Measurements from ENCODE around the gene C2CD5. TPM values are rescaled to one million over a fixed set of nuclear protein-coding genes. Genes with fewer than 3 reads are reported as not detected.

C2CD5 gene
- total RNA-seq, 4 donors from 2014 or later, result 60.0 to 99.5 (median 72.6) TPM

DNA sequence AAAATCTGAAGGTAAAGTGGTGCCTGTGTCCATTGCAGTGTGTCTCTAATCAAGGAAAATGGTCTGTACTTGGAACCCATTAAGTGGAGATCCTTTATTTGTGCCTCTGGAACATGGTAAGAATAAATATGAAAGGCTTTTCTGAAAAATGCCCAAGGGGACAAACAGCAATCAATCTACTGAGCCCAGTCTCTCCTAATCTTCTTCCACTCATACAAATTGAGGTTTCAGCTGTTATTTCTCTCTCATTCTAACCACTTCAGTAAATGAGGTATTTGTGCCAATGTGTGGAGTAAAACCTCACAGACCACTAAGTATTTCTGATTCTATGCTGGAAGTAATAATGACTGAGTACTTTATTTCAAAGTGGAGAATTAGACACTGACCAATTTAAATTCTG lies 127.5 kb downstream of the C2CD5 start:
- TF ChIP-seq, protein P1, sequence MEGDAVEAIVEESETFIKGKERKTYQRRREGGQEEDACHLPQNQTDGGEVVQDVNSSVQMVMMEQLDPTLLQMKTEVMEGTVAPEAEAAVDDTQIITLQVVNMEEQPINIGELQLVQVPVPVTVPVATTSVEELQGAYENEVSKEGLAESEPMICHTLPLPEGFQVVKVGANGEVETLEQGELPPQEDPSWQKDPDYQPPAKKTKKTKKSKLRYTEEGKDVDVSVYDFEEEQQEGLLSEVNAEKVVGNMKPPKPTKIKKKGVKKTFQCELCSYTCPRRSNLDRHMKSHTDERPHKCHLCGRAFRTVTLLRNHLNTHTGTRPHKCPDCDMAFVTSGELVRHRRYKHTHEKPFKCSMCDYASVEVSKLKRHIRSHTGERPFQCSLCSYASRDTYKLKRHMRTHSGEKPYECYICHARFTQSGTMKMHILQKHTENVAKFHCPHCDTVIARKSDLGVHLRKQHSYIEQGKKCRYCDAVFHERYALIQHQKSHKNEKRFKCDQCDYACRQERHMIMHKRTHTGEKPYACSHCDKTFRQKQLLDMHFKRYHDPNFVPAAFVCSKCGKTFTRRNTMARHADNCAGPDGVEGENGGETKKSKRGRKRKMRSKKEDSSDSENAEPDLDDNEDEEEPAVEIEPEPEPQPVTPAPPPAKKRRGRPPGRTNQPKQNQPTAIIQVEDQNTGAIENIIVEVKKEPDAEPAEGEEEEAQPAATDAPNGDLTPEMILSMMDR (IDR thresholded peaks at IDR 0.05), result no peak
- no peak for TF ChIP-seq POLR2A (IDR thresholded peaks at IDR 0.05)
- H3K4me3 ChIP-seq, result no peak overlapping the region
- no peak overlapping the region for H3K27ac ChIP-seq
- H3K27me3 ChIP-seq, result no peaks in the 10 kb centered on the region
- H3K9me3 ChIP-seq, result no peaks in the 10 kb centered on the region
- intact Hi-C loops (cut with DNase I; ENCODE audit: low total_unique reads), result no loop called here
- no peaks in the 10 kb centered on the region for H3K4me1 ChIP-seq
- DNase-seq, result no peak
- H3K36me3 ChIP-seq, result no peaks in the 10 kb centered on the region

DNA sequence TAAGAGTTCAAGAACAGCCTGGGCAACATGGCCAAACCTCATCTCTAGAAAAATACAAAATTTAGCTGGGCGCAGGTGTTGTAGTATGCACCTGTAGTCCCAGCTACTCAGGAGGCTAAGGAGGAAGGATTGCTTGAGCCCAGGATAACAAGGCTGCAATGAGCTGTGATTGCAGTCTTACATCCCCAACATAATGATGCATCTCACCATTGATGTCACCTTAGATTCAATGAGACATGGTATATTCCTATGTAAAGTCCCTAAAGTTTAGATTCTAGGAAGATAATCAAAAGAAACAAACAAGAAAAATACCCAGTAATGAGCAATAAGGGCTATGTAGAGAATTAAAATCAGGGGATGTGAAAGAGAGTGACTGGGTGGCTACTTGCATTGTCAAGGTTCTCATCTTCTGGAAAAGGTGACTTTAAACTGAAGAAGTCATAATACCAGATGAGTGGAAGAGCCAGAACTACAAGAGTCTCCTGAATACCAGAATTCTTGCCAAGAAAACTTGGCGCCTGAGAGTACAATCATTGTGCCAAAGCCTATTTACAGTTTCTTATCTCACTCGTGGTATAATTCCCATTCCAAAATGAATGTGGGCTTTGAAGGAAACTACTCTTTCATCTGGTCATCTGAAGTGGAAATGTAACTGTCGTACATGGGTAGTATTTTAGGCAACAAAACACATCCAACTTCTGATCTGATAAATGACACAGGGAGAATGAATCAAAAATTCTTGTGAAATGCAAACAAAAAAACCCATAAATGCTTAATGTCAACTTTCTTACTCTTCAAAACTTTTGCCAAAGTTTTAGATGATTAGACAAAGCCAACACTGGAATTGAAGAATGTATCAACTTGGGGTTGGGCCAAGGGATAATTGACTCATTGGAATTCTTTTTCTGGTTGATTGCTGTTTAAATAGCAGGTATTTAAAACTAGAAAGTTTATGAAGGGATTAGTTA lies 128.7 kb downstream of the C2CD5 start:
- no peaks in the 10 kb centered on the region for H3K27me3 ChIP-seq
- no peak for DNase-seq
- no peak for TF ChIP-seq POLR2A (IDR thresholded peaks at IDR 0.05)
- TF ChIP-seq, protein P1 (IDR thresholded peaks at IDR 0.05), result no peak
- H3K4me1 ChIP-seq, result no peaks in the 10 kb centered on the region
- H3K36me3 ChIP-seq, result no peaks in the 10 kb centered on the region
- intact Hi-C loops (cut with DNase I; ENCODE audit: low total_unique reads), result no loop called here
- no peaks in the 10 kb centered on the region for H3K9me3 ChIP-seq
- peak overlapping the region in 1 of 2 donors; percentile 16 for H3K27ac ChIP-seq
- H3K4me3 ChIP-seq, result no peak overlapping the region

DNA sequence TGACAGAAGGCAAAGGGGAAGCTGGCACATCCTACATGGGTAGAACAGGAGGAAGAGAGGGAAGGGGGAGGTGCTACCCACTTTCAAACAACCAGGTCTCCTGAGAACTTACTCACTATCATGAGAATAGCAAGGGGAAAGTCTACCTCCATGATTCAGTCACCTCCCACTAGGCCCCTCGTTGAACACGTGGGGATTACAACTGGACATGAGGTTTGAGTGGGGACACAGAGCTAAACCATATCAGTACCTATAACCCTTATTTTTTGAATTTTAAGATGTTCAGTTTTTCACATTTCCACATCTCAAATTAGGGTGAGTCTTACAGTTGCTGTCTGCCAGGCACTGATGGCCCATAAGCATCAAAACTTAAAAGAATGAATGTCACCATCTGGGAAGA lies 129.6 kb downstream of the C2CD5 start:
- intact Hi-C loops (cut with DNase I; ENCODE audit: low total_unique reads), result no loop called here
- Histone ChIP-seq H3K27ac (no peak overlapping the region), H3K4me1 (no peaks in the 10 kb centered on the region), H3K9me3 (no peaks in the 10 kb centered on the region), H3K4me3 (no peak overlapping the region), H3K36me3 (no peaks in the 10 kb centered on the region), H3K27me3 (no peaks in the 10 kb centered on the region)
- no peak for DNase-seq
- TF ChIP-seq POLR2A (IDR thresholded peaks at IDR 0.05), result no peak
- TF ChIP-seq, protein P1 (IDR thresholded peaks at IDR 0.05), result no peak

DNA sequence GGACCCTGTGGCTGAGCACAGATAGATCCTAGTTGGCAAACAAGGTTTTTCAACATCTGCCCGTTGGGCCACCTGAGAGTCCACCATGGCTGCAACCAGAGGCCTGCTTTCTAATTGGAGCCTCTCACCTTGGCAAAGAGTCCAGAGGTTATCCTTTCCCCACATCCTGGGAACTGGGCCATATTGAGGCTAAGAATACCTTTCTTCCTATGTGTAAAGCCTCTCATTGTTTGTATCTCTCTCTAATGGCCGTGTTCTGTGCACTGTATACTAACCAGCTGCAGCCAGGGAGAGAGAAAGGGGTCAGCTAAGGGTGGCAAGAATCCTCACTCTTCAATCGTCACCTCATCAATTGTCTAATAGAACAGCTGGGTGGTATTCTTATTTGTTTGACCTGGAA lies 130.8 kb downstream of the C2CD5 start:
- H3K36me3 ChIP-seq, result no peaks in the 10 kb centered on the region
- DNase-seq, result no peak
- H3K4me1 ChIP-seq, result no peaks in the 10 kb centered on the region
- no peaks in the 10 kb centered on the region for H3K27me3 ChIP-seq
- H3K9me3 ChIP-seq, result no peaks in the 10 kb centered on the region
- no peak for TF ChIP-seq POLR2A (IDR thresholded peaks at IDR 0.05)
- TF ChIP-seq, protein P1 (IDR thresholded peaks at IDR 0.05), result no peak
- intact Hi-C loops (cut with DNase I; ENCODE audit: low total_unique reads), result no loop called here
- H3K27ac ChIP-seq, result no peak overlapping the region
- no peak overlapping the region for H3K4me3 ChIP-seq

DNA sequence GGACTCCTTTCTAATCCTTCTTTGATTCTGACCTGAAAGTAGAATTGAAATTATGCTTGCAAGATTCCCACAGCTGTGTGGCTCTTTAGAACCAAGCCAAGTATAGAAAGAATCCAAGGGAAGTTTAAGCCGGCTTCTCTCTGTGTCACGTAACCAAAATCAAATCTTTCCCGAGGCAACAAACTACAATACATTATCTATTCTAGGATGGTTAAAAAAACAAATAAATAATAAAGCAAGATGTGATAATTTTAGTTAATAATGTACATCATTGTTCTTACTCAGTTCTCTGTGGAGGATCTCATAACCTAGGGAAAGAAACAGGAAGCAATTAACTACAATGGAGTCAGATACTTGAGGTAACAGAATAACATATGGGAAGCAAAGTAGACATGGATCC lies 131.8 kb downstream of the C2CD5 start:
- Histone ChIP-seq H3K4me3 (no peak overlapping the region), H3K27ac (no peak overlapping the region), H3K4me1 (no peaks in the 10 kb centered on the region), H3K27me3 (no peaks in the 10 kb centered on the region), H3K36me3 (no peaks in the 10 kb centered on the region), H3K9me3 (no peaks in the 10 kb centered on the region)
- no peak for TF ChIP-seq POLR2A (IDR thresholded peaks at IDR 0.05)
- TF ChIP-seq, protein P1 (IDR thresholded peaks at IDR 0.05), result no peak
- DNase-seq, result no peak
- intact Hi-C loops (cut with DNase I; ENCODE audit: low total_unique reads), result no loop called here
